Ovary (tissue), 9 donors: ENCODE results near the gene LCA5L. TPM values are rescaled to one million over a fixed set of nuclear protein-coding genes. Genes with fewer than 3 reads are reported as not detected.

Experiments
- DNase-seq, 5 donors: peaks; one replicate each; pipeline ENCODE4 v3.0.0-alpha.2; 2019 to 2020
- H3K27ac ChIP-seq, 2 donors: fragments of 200-600 bp; one replicate each; pipeline versions ENCODE4 v1.5.1 to v1.8.0; 2019 to 2022
- H3K27me3 ChIP-seq: fragments of 200-600 bp; one replicate; pipeline ENCODE4 v1.8.0; 2022
- H3K36me3 ChIP-seq: fragments of 200-600 bp; sonication (generic); one replicate; pipeline ENCODE4 v1.5.1; 2019
- H3K4me1 ChIP-seq: one replicate; pipeline ENCODE4 v1.8.1; 2013; ENCODE audit warnings: mild to moderate bottlenecking, moderate library complexity; ENCODE audit not compliant: insufficient read depth
- H3K4me3 ChIP-seq: fragments of 200-600 bp; sonication (generic); one replicate; pipeline ENCODE4 v1.5.1; 2017
- H3K9me3 ChIP-seq, 2 donors: fragments of 200-600 bp in 1 of 2; sonication (generic) in 1 of 2; one replicate each; pipeline versions ENCODE4 v1.5.1 to v1.8.1; 2013 to 2019; ENCODE audit warnings: mild to moderate bottlenecking in 1 of 2, moderate library complexity in 1 of 2
- CTCF ChIP-seq, 3 donors: fragments of 450-650 bp in 2 of 3; fragments of 200-600 bp in 1 of 3; IDR thresholded peaks; one replicate each; pipeline versions ENCODE4 v1.5.1 to v1.8.0; 2016 to 2022; ENCODE audit warnings: antibody characterized with exemption in 3 of 3, mild to moderate bottlenecking in 1 of 3
- EP300 ChIP-seq: sonication (generic); formaldehyde crosslinking; IDR thresholded peaks from one replicate; pipeline ENCODE4 v1.6.1; 2017; ENCODE audit warnings: antibody characterized with exemption
- POLR2A ChIP-seq: fragments of 450-650 bp; IDR thresholded peaks from one replicate; pipeline ENCODE4 v1.6.1; 2017; ENCODE audit warnings: antibody characterized with exemption, mild to moderate bottlenecking, moderate library complexity
- WGBS, 3 donors: extraction: QIAGEN DNeasy Blood & Tissue Kit in 1 of 3; methylation state at CpG; one replicate each; pipeline versions ENCODE4 v1.1.5 to v1.1.7; 2013 to 2017; 5-methylcytosine and 5-hydroxymethylcytosine counted together
- intact Hi-C, 4 donors: fragments of 100-400 bp; cut with DNase I; formaldehyde crosslinking; loops; one replicate each; pipeline versions ENCODE4 v1.11.0 to v1.15.1; 2022 to 2023
- polyA plus RNA-seq, 2 donors: library from polyadenylated mRNA; stranded (reverse); fragments of 200-250 nt in 1 of 2; fragments of 350-450 nt in 1 of 2; fragmentation: Illumina TruSeq in 1 of 2; extraction: RNeasy Lipid Tissue Mini Kit (QIAGEN cat#74804) in 1 of 2; gene quantifications; one replicate each; pipeline ENCODE4 v1.2.3, GENCODE V29; 2013 to 2014
- total RNA-seq, 7 donors: library from RNA; depleted of rRNA in 2 of 7; stranded (reverse); fragments of >200 nt in 2 of 7; fragmentation: NEBNext Ultra II Directional in 3 of 7; extraction: Animal tissue kit (Norgen Biotek cat#: 25700) in 3 of 7; gene quantifications; one replicate each; pipeline versions ENCODE4 v1.1.0 to v1.2.4, GENCODE V29; 2016 to 2023
- donor health status: DM: no; HTN: no; CAD: no; lungs with moderate emphysema.
- donor health status: DM: no; HTN: no; CAD: no.
- donor health status: Bipolar disorder and iron deficiency.
- donor health status: DM: yes; HTN: yes; CAD: no.
- donor health status: DM: no; HTN: no; CAD: no.
- donor health status: DM: yes; HTN: yes; CAD: no.

The LCA5L gene
- total and polyA plus RNA-seq, 9 donors: 0.76 to 11.8 (median 1.2) TPM

GRCh38 chr21:39453571-39454179, 8.1 kb upstream of the LCA5L start:
- no peak for DNase-seq
- WGBS, 3 donors: 96 to 98% (median 97%) methylated on average over 4 of the region's 4 CpGs
- Histone ChIP-seq H3K27me3 (no peaks in the 10 kb centered on the region), H3K9me3 (no peaks in the 10 kb centered on the region), H3K27ac (no peak overlapping the region), H3K4me1 (no peaks in the 10 kb centered on the region), H3K36me3 (no peaks in the 10 kb centered on the region), H3K4me3 (no peak overlapping the region)
- TF ChIP-seq CTCF (IDR thresholded peaks at IDR 0.05) (no peak), POLR2A (no peak), EP300 (no peak)
- intact Hi-C loops: no loop called here

- no peaks in the 10 kb centered on the region for H3K9me3 ChIP-seq
- intact Hi-C loops: no loop called here
- 88 to 90% (median 89%) methylated on average over 6 of the region's 6 CpGs for WGBS, 3 donors
- TF ChIP-seq POLR2A: no peak
- no peak for TF ChIP-seq EP300
- TF ChIP-seq CTCF (IDR thresholded peaks at IDR 0.05): no peak
- H3K4me3 ChIP-seq: no peak overlapping the region
- H3K36me3 ChIP-seq: no peaks in the 10 kb centered on the region
- no peak for DNase-seq
- H3K4me1 ChIP-seq: no peaks in the 10 kb centered on the region
- no peak overlapping the region for H3K27ac ChIP-seq
- no peaks in the 10 kb centered on the region for H3K27me3 ChIP-seq
Measured at GRCh38 chr21:39452970-39453342, 7.4 kb upstream of the LCA5L start.

- WGBS, 3 donors: 72 to 82% (median 77%) methylated on average over 10 of the region's 10 CpGs
- intact Hi-C loops: no loop called here
- DNase-seq: no peak
- H3K9me3 ChIP-seq: no peaks in the 10 kb centered on the region
- no peaks in the 10 kb centered on the region for H3K27me3 ChIP-seq
- no peak overlapping the region for H3K27ac ChIP-seq
- TF ChIP-seq POLR2A: no peak
- no peak for TF ChIP-seq CTCF (IDR thresholded peaks at IDR 0.05)
- TF ChIP-seq EP300: no peak
- H3K36me3 ChIP-seq: no peaks in the 10 kb centered on the region
- H3K4me1 ChIP-seq: no peaks in the 10 kb centered on the region
- no peak overlapping the region for H3K4me3 ChIP-seq
Measured at GRCh38 chr21:39452207-39452969, 6.8 kb upstream of the LCA5L start.

- Histone ChIP-seq H3K4me3 (no peak within 1 kb of the TSS), H3K27ac (no peak within 1 kb of the TSS), H3K27me3 (no peaks in the 10 kb centered on the region), H3K36me3 (no peaks in the 10 kb centered on the region), H3K4me1 (no peaks in the 10 kb centered on the region), H3K9me3 (no peaks in the 10 kb centered on the region)
- 59 to 79% (median 63%) methylated on average over 15 of the region's 15 CpGs for WGBS, 3 donors
- DNase-seq: no peak
- intact Hi-C loops: no loop called here
- TF ChIP-seq POLR2A (no peak), EP300 (no peak), CTCF (IDR thresholded peaks at IDR 0.05) (no peak)
Measured at GRCh38 chr21:39451332-39452206, 6.0 kb upstream of the LCA5L start, which contains the start of gene SH3BGR. Gene SH3BGR, plus strand, starts transcription at chr21:39451970. Its CDS starts 127 bp downstream, at chr21:39452097.
